Caco-2 (cell line): ENCODE measurements around the gene ERC2. TPM values are rescaled to one million over a fixed set of nuclear protein-coding genes. Genes with fewer than 3 reads are reported as not detected.

Source experiments
- BruUV-seq: library from RNA; stranded (reverse); fragments of 400-500 nt; replicated peaks from 2 replicates; lab custom pipeline; 2021; lab: Mats Ljungman, UMichigan
- CTCF ChIA-PET: fragments of 300-600 bp; sonication (Branson Sonifier 250); formaldehyde crosslinking; loops from one replicate; lab custom pipeline; 2022; ENCODE audit warnings: antibody characterized with exemption; lab: Charles Lee
- POLR2A ChIA-PET: fragments of 300-600 bp; sonication (Branson Sonifier 250); formaldehyde crosslinking; loops from one replicate; lab custom pipeline; 2022; ENCODE audit warnings: antibody characterized with exemption; lab: Charles Lee
- DNase-seq, 2 experiments: peaks; one replicate each; pipeline versions ENCODE4 v3.0.0 to v3.0.0-alpha.2; 2020 to 2022
- H3K27me3 ChIP-seq: replicated peaks from 2 replicates; pipeline ENCODE4 v1.6.0; 2011; ENCODE audit warnings: low read length; ENCODE audit not compliant: control insufficient read depth, insufficient read depth
- H3K36me3 ChIP-seq: 2 replicates; pipeline ENCODE4 v1.5.1; 2011; ENCODE audit warnings: low read length; ENCODE audit not compliant: control insufficient read depth, insufficient read depth
- H3K4me1 ChIP-seq: fragments of 250-450 bp; sonication (Bioruptor Pico); 2 replicates; pipeline ENCODE4 v1.5.1; 2020; ENCODE audit warnings: mild to moderate bottlenecking
- H3K4me3 ChIP-seq: 2 replicates; pipeline ENCODE4 v1.5.1; 2011; ENCODE audit warnings: low read depth, mild to moderate bottlenecking, control low read depth, low read length
- H3K9me3 ChIP-seq: fragments of 250-450 bp; sonication (Bioruptor Pico); 2 replicates; pipeline ENCODE4 v1.5.1; 2020; ENCODE audit warnings: mild to moderate bottlenecking, moderate library complexity
- H3K27ac Mint-ChIP-seq: one replicate; pipeline ENCODE4 v1.8.0; 2022; ENCODE audit warnings: mixed read lengths; ENCODE audit not compliant: unreplicated experiment
- H3K27me3 Mint-ChIP-seq: one replicate; pipeline ENCODE4 v1.8.0; 2022; ENCODE audit warnings: mixed read lengths; ENCODE audit not compliant: insufficient read depth, unreplicated experiment
- H3K36me3 Mint-ChIP-seq: one replicate; pipeline ENCODE4 v1.8.0; 2022; ENCODE audit warnings: mild to moderate bottlenecking, mixed read lengths; ENCODE audit not compliant: insufficient read depth, unreplicated experiment
- H3K4me1 Mint-ChIP-seq: one replicate; pipeline ENCODE4 v1.8.0; 2022; ENCODE audit warnings: low read depth, mixed read lengths; ENCODE audit not compliant: unreplicated experiment
- H3K4me3 Mint-ChIP-seq: one replicate; pipeline ENCODE4 v1.8.0; 2022; ENCODE audit warnings: mild to moderate bottlenecking, moderate library complexity, mixed read lengths; ENCODE audit not compliant: unreplicated experiment
- H3K9me3 Mint-ChIP-seq: one replicate; pipeline ENCODE4 v1.8.0; 2022; ENCODE audit warnings: mixed read lengths; ENCODE audit not compliant: unreplicated experiment
- CTCF ChIP-seq, 2 experiments: fragments of 200-600 bp in 1 of 2; IDR thresholded peaks; 1 replicate in 1 of 2; 2 replicates in 1 of 2; pipeline versions ENCODE4 v1.5.1 to v1.8.0; 2011 to 2022; ENCODE audit warnings: antibody characterized with exemption in 1 of 2, control low read depth in 1 of 2, inconsistent platforms in 1 of 2, low read depth in 1 of 2, low read length in 1 of 2, mild to moderate bottlenecking in 1 of 2, moderate library complexity in 1 of 2; ENCODE audit not compliant: insufficient read depth in 1 of 2, severe bottlenecking in 1 of 2, unreplicated experiment in 1 of 2
- intact Hi-C: fragments of 100-400 bp; cut with micrococcal nuclease; formaldehyde crosslinking; loops from one replicate; pipeline ENCODE4 v1.10.0; 2022; ENCODE audit not compliant: unreplicated experiment
- total RNA-seq: library from RNA; stranded (reverse); gene quantifications from 2 replicates; pipeline ENCODE4 v1.2.3, GENCODE V29; 2022

The ERC2 gene
- total RNA-seq, 1 experiment from 2014 or later = 0.54 TPM

DNA sequence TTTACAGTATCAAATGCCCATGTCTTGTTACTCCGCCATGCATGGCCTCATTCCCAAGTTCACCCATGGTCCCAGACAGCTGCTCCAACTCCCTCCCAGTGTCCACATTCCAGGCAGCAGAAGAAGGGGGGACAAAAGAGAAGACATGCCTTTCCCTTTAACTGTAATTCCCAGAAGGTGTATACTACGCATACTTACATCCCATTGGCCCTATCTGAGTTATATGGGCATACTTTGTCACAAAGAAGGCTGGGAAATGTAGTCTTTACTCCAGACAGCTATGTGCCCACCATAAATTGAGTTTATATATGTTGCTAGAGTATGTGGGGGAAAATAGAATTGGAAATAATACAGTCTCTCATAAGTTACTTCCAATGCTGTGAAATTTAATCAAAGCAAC, 70.5 kb downstream of the ERC2 start:
- Mint-ChIP-seq H3K9me3 (no peaks in the 10 kb centered on the region), H3K4me3 (no peak overlapping the region), H3K4me1 (no peaks in the 10 kb centered on the region), H3K27ac (no peak overlapping the region), H3K27me3 (peaks cover 14% of the 10 kb centered on the region), H3K36me3 (no peaks in the 10 kb centered on the region)
- DNase-seq = no peak
- Histone ChIP-seq H3K4me1 (no peaks in the 10 kb centered on the region), H3K9me3 (no peaks in the 10 kb centered on the region), H3K4me3 (no peak overlapping the region), H3K36me3 (no peaks in the 10 kb centered on the region), H3K27me3 (no peaks in the 10 kb centered on the region; the same call in 1 of the 2 replicates)
- no peak for TF ChIP-seq CTCF (IDR thresholded peaks at IDR 0.05; ENCODE audit: insufficient read depth in 1 of 2, low read depth in 1 of 2, low read length in 1 of 2, severe bottlenecking in 1 of 2, unreplicated experiment in 1 of 2)
- no TSS peak for BruUV-seq
- POLR2A ChIA-PET = no interaction called here
- CTCF ChIA-PET = no interaction called here
- intact Hi-C loops = no loop called here

DNA sequence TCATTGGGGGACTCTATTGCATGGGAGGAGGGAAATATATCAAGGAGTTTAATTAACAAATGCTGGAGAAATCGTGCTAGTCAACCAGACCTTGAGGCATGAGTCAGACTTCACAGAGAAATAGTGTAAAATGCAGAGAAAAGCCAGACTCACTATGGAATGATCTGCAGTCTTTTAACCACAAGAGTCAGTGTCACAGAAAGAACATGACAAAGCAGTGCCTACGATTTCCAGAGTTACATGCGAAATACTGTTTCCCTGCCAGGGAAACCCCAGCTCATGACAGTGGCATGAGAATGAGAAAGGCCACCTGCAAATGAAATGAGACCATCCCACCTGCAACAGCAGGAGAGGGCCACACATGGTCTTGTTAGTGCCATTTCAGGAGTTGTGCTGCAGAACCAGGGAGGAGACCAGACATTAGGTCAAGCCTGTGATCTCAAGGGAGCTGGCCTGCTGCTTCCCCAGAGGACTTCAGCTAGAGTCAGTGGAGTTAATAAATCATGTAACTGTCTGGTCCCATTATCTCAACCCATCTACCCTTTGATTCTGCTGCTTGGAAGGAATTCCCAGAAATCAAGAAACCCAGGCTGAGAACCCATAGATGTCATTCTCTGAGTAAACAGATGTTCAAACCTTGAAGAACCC, 79.0 kb downstream of the ERC2 start:
- Histone ChIP-seq H3K4me3 (no peak overlapping the region), H3K27me3 (no peaks in the 10 kb centered on the region; the same call in 1 of the 2 replicates), H3K4me1 (no peaks in the 10 kb centered on the region), H3K36me3 (no peaks in the 10 kb centered on the region), H3K9me3 (no peaks in the 10 kb centered on the region; the same call in 1 of the 2 replicates)
- POLR2A ChIA-PET = no interaction called here
- Mint-ChIP-seq H3K27me3 (peaks cover 16% of the 10 kb centered on the region), H3K4me1 (no peaks in the 10 kb centered on the region), H3K36me3 (no peaks in the 10 kb centered on the region), H3K4me3 (no peak overlapping the region), H3K9me3 (no peaks in the 10 kb centered on the region), H3K27ac (no peak overlapping the region)
- DNase-seq = no peak
- BruUV-seq = no TSS peak
- no peak for TF ChIP-seq CTCF (IDR thresholded peaks at IDR 0.05; ENCODE audit: insufficient read depth in 1 of 2, low read depth in 1 of 2, low read length in 1 of 2, severe bottlenecking in 1 of 2, unreplicated experiment in 1 of 2)
- intact Hi-C loops = no loop called here
- CTCF ChIA-PET = no interaction called here

DNA sequence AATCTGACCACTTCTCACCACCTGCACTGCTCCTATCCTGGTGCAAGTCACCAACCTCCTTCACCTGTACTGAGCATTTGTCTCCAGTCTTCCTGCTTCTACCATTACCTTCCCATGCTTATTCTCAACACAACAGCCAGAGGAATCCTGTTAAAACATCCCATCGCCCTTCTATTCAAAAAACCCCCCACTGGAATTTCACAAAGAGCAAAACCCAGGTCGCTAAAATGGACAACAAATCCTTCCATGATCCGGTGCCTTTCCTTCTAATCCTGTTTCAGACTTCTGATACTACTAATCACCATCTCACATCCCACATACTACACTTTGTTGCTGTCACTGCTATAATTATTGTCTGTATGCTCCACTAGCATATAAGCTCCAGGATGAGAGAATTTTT, 85.2 kb downstream of the ERC2 start:
- no peaks in the 10 kb centered on the region for H3K4me1 Mint-ChIP-seq
- H3K9me3 Mint-ChIP-seq = no peaks in the 10 kb centered on the region
- H3K4me1 ChIP-seq = no peaks in the 10 kb centered on the region
- no peak for DNase-seq
- TF ChIP-seq CTCF (IDR thresholded peaks at IDR 0.05; ENCODE audit: insufficient read depth in 1 of 2, low read depth in 1 of 2, low read length in 1 of 2, severe bottlenecking in 1 of 2, unreplicated experiment in 1 of 2) = no peak
- no peaks in the 10 kb centered on the region for H3K36me3 ChIP-seq
- CTCF ChIA-PET = no interaction called here
- no TSS peak for BruUV-seq
- no peaks in the 10 kb centered on the region for H3K27me3 ChIP-seq
- H3K27ac Mint-ChIP-seq = no peak overlapping the region
- no peak overlapping the region for H3K4me3 Mint-ChIP-seq
- H3K36me3 Mint-ChIP-seq = no peaks in the 10 kb centered on the region
- no peak overlapping the region for H3K4me3 ChIP-seq
- intact Hi-C loops = no loop called here
- H3K27me3 Mint-ChIP-seq = peaks cover 6% of the 10 kb centered on the region
- no peaks in the 10 kb centered on the region; the same call in 1 of the 2 replicates for H3K9me3 ChIP-seq
- POLR2A ChIA-PET = no interaction called here
